HepG2 (cell line): ENCODE results near the gene CALM1. TPM values are rescaled to one million over a fixed set of nuclear protein-coding genes. Genes with fewer than 3 reads are reported as not detected.

Experiments
- ADNP ChIP-seq: sonication (generic); formaldehyde crosslinking; IDR thresholded peaks from 2 replicates; pipeline ENCODE4 v1.4.0; 2020; ENCODE audit warnings: missing genetic modification reagents
- JUNB ChIP-seq: sonication (generic); formaldehyde crosslinking; IDR thresholded peaks from 2 replicates; pipeline ENCODE4 v1.8.0; 2022; ENCODE audit warnings: missing genetic modification reagents, mild to moderate bottlenecking, borderline replicate concordance
- RBAK ChIP-seq: sonication (generic); formaldehyde crosslinking; IDR thresholded peaks from 2 replicates; pipeline ENCODE4 v1.5.1; 2020; ENCODE audit warnings: mild to moderate bottlenecking, missing genetic modification reagents
- RCOR2 ChIP-seq: IDR thresholded peaks from 2 replicates; pipeline ENCODE4 v1.6.1; 2016; ENCODE audit warnings: missing biosample characterization, missing genetic modification reagents
- SMARCC2 ChIP-seq: fragments of 450-650 bp; IDR thresholded peaks from 2 replicates; pipeline ENCODE4 v1.6.1; 2017; ENCODE audit warnings: antibody characterized with exemption, mild to moderate bottlenecking
- SMYD3 ChIP-seq: sonication (generic); formaldehyde crosslinking; IDR thresholded peaks from 2 replicates; pipeline ENCODE4 v1.8.1; 2023; ENCODE audit warnings: mild to moderate bottlenecking, missing genetic modification reagents
- THAP11 ChIP-seq: IDR thresholded peaks from 2 replicates; pipeline ENCODE4 v1.6.1; 2016; ENCODE audit warnings: missing biosample characterization, missing genetic modification reagents
- XRCC5 ChIP-seq: fragments of 200-400 bp; formaldehyde crosslinking; optimal IDR thresholded peaks from 2 replicates; pipeline ENCODE3; 2017; ENCODE audit warnings: mild to moderate bottlenecking, low read length
- ZNF138 ChIP-seq: sonication (generic); formaldehyde crosslinking; IDR thresholded peaks from 2 replicates; pipeline ENCODE4 v1.5.0; 2020; ENCODE audit warnings: mild to moderate bottlenecking, low read depth, missing genetic modification reagents
- ZNF670 ChIP-seq: sonication (generic); formaldehyde crosslinking; IDR thresholded peaks from 2 replicates; pipeline ENCODE4 v1.8.0; 2022; ENCODE audit warnings: mild to moderate bottlenecking, missing genetic modification reagents, borderline replicate concordance
- ZNF75D ChIP-seq: sonication (generic); formaldehyde crosslinking; IDR thresholded peaks from 2 replicates; pipeline ENCODE4 v1.8.1; 2023; ENCODE audit warnings: missing genetic modification reagents, mild to moderate bottlenecking, borderline replicate concordance
- ZNF83 ChIP-seq: sonication (generic); formaldehyde crosslinking; IDR thresholded peaks from 2 replicates; pipeline ENCODE4 v1.4.0; 2020; ENCODE audit warnings: missing genetic modification reagents, mild to moderate bottlenecking, borderline replicate concordance
- polyA plus RNA-seq, 8 experiments: library from polyadenylated mRNA; depleted of rRNA in 3 of 8; stranded (reverse) in 7 of 8; unstranded in 1 of 8; fragments of >200 nt; fragmentation: Illumina TruSeq in 4 of 8; extraction: Trizol in 4 of 8; gene quantifications; 2 replicates each; pipeline versions ENCODE4 v1.2.1 to v1.2.3, GENCODE V29; 2011 to 2016; ENCODE audit warnings: low read depth in 4 of 8, missing spikeins in 1 of 8, mixed read lengths in 1 of 8; ENCODE audit not compliant: insufficient read depth in 1 of 8
- total RNA-seq, 5 experiments: library from RNA; depleted of rRNA; stranded (reverse); fragments of >200 nt; fragmentation: Illumina TruSeq; extraction: Trizol; gene quantifications; 2 replicates each; pipeline ENCODE4 v1.2.3, GENCODE V29; 2016; ENCODE audit warnings: low read depth in 1 of 5
- TF ChIP-seq, protein P1 (sequence below): sonication (generic); formaldehyde crosslinking; IDR thresholded peaks from 2 replicates; pipeline ENCODE4 v1.8.1; 2023; ENCODE audit warnings: mild to moderate bottlenecking, missing genetic modification reagents, borderline replicate concordance
- TF ChIP-seq, protein P2 (sequence below): sonication (generic); formaldehyde crosslinking; IDR thresholded peaks from 2 replicates; pipeline ENCODE4 v1.4.0; 2020; ENCODE audit warnings: mild to moderate bottlenecking, missing genetic modification reagents
- TF ChIP-seq, protein P3 (sequence below): IDR thresholded peaks from 2 replicates; pipeline ENCODE4 v1.6.1; 2018; ENCODE audit warnings: missing genetic modification reagents
- TF ChIP-seq, protein P4 (sequence below): sonication (generic); formaldehyde crosslinking; IDR thresholded peaks from 2 replicates; pipeline ENCODE4 v1.5.1; 2020; ENCODE audit warnings: mild to moderate bottlenecking, missing genetic modification reagents

The CALM1 gene
- total and polyA plus RNA-seq, 2 of the 13 experiments (the other 11 are each of a cell fraction or from before 2014, with no cell fraction given) = 110 to 238 TPM

DNA sequence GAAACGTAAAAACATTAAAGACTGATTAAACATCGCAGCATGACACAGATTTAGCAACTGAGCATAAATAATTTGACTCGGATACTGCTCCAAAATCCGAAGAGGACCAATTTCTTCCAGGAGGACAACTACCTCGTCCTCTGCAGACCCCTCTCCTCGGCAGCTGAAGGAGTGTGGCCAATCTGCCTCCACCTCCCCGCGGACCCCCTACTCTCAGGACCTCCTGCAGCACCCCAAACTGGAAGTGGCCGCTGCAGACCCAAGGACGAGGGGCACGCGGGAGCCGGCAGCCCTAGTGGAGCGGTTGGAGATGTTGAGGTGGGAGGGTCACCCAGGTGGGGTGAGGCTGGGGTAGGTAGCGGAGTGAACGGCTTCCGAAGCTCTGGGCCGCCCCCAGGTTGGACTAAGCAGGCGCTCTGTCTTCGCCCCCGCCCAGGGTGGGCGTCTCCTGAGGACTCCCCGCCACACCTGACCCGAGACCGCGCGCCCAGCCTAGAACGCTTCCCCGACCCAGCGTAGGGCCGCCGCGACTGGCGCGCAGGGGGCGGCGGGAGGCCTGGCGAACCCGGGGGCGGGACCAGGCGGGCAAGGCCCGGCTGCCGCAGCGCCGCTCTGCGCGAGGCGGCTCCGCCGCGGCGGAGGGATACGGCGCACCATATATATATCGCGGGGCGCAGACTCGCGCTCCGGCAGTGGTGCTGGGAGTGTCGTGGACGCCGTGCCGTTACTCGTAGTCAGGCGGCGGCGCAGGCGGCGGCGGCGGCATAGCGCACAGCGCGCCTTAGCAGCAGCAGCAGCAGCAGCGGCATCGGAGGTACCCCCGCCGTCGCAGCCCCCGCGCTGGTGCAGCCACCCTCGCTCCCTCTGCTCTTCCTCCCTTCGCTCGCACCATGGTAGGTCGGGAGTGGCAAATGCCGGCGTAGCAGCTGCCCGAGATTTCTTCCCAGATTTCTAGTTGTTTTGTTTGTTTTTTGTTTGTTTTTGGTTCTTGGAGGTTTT, at the start of gene CALM1 (continued):
- TF ChIP-seq, protein P1, sequence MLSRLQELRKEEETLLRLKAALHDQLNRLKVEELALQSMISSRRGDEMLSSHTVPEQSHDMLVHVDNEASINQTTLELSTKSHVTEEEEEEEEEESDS (CRISPR knock-in tag) = no peak
- TF ChIP-seq SMYD3 = no peak
- TF ChIP-seq, protein P2, sequence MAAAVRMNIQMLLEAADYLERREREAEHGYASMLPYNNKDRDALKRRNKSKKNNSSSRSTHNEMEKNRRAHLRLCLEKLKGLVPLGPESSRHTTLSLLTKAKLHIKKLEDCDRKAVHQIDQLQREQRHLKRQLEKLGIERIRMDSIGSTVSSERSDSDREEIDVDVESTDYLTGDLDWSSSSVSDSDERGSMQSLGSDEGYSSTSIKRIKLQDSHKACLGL (CRISPR knock-in tag) = peak; percentile 78
- TF ChIP-seq, protein P3, sequence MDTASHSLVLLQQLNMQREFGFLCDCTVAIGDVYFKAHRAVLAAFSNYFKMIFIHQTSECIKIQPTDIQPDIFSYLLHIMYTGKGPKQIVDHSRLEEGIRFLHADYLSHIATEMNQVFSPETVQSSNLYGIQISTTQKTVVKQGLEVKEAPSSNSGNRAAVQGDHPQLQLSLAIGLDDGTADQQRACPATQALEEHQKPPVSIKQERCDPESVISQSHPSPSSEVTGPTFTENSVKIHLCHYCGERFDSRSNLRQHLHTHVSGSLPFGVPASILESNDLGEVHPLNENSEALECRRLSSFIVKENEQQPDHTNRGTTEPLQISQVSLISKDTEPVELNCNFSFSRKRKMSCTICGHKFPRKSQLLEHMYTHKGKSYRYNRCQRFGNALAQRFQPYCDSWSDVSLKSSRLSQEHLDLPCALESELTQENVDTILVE (CRISPR knock-in tag) = 0 out of 2 replicates have a peak, but pooled peaks have one; percentile 88
- TF ChIP-seq SMARCC2 = no peak
- TF ChIP-seq ZNF83 (CRISPR knock-in tag) = 0 out of 2 replicates have a peak, but pooled peaks have one; percentile 14
- no peak for TF ChIP-seq ZNF75D (CRISPR knock-in tag)
- no peak for TF ChIP-seq RCOR2 (CRISPR knock-in tag)
- TF ChIP-seq ZNF670 (CRISPR knock-in tag) = no peak
- TF ChIP-seq THAP11 (CRISPR knock-in tag) = peak; percentile 89
- TF ChIP-seq ADNP (CRISPR knock-in tag) = no peak
- peak; percentile 89 for TF ChIP-seq ZNF138
- TF ChIP-seq, protein P4, sequence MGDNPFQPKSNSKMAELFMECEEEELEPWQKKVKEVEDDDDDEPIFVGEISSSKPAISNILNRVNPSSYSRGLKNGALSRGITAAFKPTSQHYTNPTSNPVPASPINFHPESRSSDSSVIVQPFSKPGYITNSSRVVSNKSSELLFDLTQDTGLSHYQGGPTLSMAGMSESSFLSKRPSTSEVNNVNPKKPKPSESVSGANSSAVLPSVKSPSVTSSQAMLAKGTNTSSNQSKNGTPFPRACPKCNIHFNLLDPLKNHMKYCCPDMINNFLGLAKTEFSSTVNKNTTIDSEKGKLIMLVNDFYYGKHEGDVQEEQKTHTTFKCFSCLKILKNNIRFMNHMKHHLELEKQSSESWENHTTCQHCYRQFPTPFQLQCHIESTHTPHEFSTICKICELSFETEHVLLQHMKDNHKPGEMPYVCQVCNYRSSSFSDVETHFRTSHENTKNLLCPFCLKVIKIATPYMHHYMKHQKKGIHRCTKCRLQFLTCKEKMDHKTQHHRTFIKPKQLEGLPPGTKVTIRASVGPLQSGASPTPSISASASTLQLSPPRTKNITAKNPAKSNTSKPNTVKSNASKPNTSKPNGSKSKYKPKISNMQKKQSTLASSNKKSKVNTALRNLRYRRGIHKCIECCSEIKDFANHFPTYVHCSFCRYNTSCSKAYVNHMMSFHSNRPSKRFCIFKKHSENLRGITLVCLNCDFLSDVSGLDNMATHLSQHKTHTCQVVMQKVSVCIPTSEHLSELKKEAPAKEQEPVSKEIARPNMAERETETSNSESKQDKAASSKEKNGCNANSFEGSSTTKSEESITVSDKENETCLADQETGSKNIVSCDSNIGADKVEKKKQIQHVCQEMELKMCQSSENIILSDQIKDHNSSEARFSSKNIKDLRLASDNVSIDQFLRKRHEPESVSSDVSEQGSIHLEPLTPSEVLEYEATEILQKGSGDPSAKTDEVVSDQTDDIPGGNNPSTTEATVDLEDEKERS = no peak
- TF ChIP-seq RBAK = no peak
- no peak for TF ChIP-seq JUNB (CRISPR knock-in tag)
- TF ChIP-seq XRCC5 = peak; percentile 91
